Measurements from ENCODE around the gene ETS2. TPM values are rescaled to one million over a fixed set of nuclear protein-coding genes. Genes with fewer than 3 reads are reported as not detected.

The ETS2 gene
- total and polyA plus RNA-seq, 2 of the 4 experiments (the other 2 are of a cell fraction), result 21.3 to 21.7 TPM

GRCh38 chr21:38817371-38818324 is 11.9 kb downstream of the ETS2 start:
- dilution Hi-C loops (cut with HindIII; ENCODE audit: low sequenced_read_pairs, unreplicated experiment) (no loop called here), intact Hi-C loops (cut with micrococcal nuclease) (no loop called here), in situ Hi-C loops (cut with MboI; ENCODE audit: low sequenced_read_pairs) (no loop called here)
- H3K27ac ChIP-seq (ENCODE audit: insufficient read depth, low read length), result peak overlapping the region; percentile 0
- ChIA-PET CTCF (interaction anchor here (0.8 kb wide), 1 partner anchor 10 kb away, joined by 3 read pairs; no protein-coding TSS in a partner anchor), POLR2A (ENCODE audit: unreplicated experiment) (no interaction called here)
- ATAC-seq (ENCODE audit: low read depth), result peak; percentile 70
- H3K79me1 ChIP-seq (ENCODE audit: low read depth in 1 of 2, low read length in 2 of 2), result peaks cover 52 to 83% of the 10 kb centered on the region in 2 experiments
- H2BK120ac ChIP-seq (ENCODE audit: low read depth, low read length), result peak overlapping the region; percentile 16
- TF ChIP-seq SMC3 (IDR thresholded peaks at IDR 0.05; ENCODE audit: low read depth, low read length) (no peak; the same call in 1 of the 2 replicates), RCOR1 (IDR thresholded peaks at IDR 0.05; ENCODE audit: insufficient replicate concordance, low read length) (no peak), FOS (IDR thresholded peaks at IDR 0.05; ENCODE audit: low read depth, low read length) (peak; percentile 60)
- no peak overlapping the region for H3K18ac ChIP-seq (ENCODE audit: low read depth, low read length)
- peaks cover 34% of the 10 kb centered on the region for H4K20me1 ChIP-seq (ENCODE audit: insufficient read depth, low read length)
- H3K23ac ChIP-seq (ENCODE audit: low read depth, low read length), result peak overlapping the region; percentile 21
- H3K4me3 ChIP-seq (ENCODE audit: insufficient read depth, low read depth, low read length), result no peak overlapping the region
- H2AK5ac ChIP-seq (ENCODE audit: low read depth, low read length), result peak overlapping the region; percentile 60; the same call in 1 of the 2 replicates
- peak overlapping the region; percentile 20 for H4K91ac ChIP-seq (ENCODE audit: insufficient read depth, low read depth, low read length)
- peak overlapping the region; percentile 70 for H3K4ac ChIP-seq (ENCODE audit: low read depth, low read length)
- no peak overlapping the region for H4K5ac ChIP-seq (ENCODE audit: low read depth, low read length)
- H2BK15ac ChIP-seq (ENCODE audit: low read depth, low read length), result peak overlapping the region; percentile 12; the same call in 1 of the 3 replicates
- H2BK5ac ChIP-seq (ENCODE audit: low read depth, low read length, poor library complexity, severe bottlenecking), result peak overlapping the region; percentile 42
- peak; percentile 79 for DNase-seq
- no peaks in the 10 kb centered on the region for H3K9me3 ChIP-seq (ENCODE audit: control insufficient read depth, insufficient read depth, low read length)
- H3K9me1 ChIP-seq (ENCODE audit: insufficient read depth, low read length), result peaks cover 33% of the 10 kb centered on the region
- 100% methylated on average over 6 of the region's 14 CpGs; no CpG with 5 or more reads in 1 of the 2 experiments for WGBS, 2 experiments (ENCODE audit: extremely low coverage in 2 of 2, insufficient read length in 1 of 2)
- H3K4me2 ChIP-seq (ENCODE audit: low read depth, low read length), result no peak overlapping the region
- H2AFZ ChIP-seq (replicated peaks; ENCODE audit: low read length, poor library complexity), result peak overlapping the region; percentile 4
- H3K27me3 ChIP-seq (ENCODE audit: control insufficient read depth, insufficient read depth, low read length), result no peaks in the 10 kb centered on the region
- H3K14ac ChIP-seq (replicated peaks; ENCODE audit: low read depth, low read length), result peak overlapping the region; percentile 26; the same call in 1 of the 2 replicates
- peak overlapping the region; percentile 3 for H2AK9ac ChIP-seq (replicated peaks; ENCODE audit: low read depth, low read length, poor library complexity)
- H3K36me3 ChIP-seq (ENCODE audit: control insufficient read depth, insufficient read depth, low read length), result peaks cover 84% of the 10 kb centered on the region
- peaks cover 25% of the 10 kb centered on the region for H3K4me1 ChIP-seq (ENCODE audit: control insufficient read depth, insufficient read depth, low read length)
- 0 out of 2 replicates have a peak overlapping the region, but pooled peaks have one; percentile 0 for H3K9ac ChIP-seq (ENCODE audit: low read depth, low read length)
- H3K56ac ChIP-seq (ENCODE audit: extremely low read depth, insufficient read depth, low read length), result no peak overlapping the region
- no TSS peak for BruUV-seq (replicated peaks)
- H4K8ac ChIP-seq (ENCODE audit: low read depth in 2 of 2, low read length in 2 of 2), result peak overlapping the region in 1 of 2 experiments; percentile 23; a peak in 1 of 4 replicates
- H2BK20ac ChIP-seq (ENCODE audit: low read depth, low read length), result no peak overlapping the region; the same call in 1 of the 2 replicates

Data from IMR-90 (cell line).